CD14-positive monocyte (primary cell): Measurements from ENCODE around the gene CENPVL2. TPM values are rescaled to one million over a fixed set of nuclear protein-coding genes. Genes with fewer than 3 reads are reported as not detected.
"Not testable (repeated sequence)": the region's sequence is repeated elsewhere in the genome, so short reads cannot be mapped to it uniquely, and the experiment has no call there.

Experiments
- DNase-seq, 3 donors: peaks; one replicate each; pipeline ENCODE4 v3.0.0-alpha.2; 2011 to 2022
- H2AFZ ChIP-seq: 2 replicates; pipeline ENCODE4 v1.6.0; 2012; ENCODE audit warnings: mild to moderate bottlenecking, low read depth, low read length, inconsistent platforms; ENCODE audit not compliant: insufficient read depth, poor library complexity, severe bottlenecking
- H3K27ac ChIP-seq, 2 donors: 1 replicate in 1 of 2; 2 replicates in 1 of 2; pipeline ENCODE4 v1.5.1; 2012 to 2013; ENCODE audit warnings: low read length in 2 of 2, control low read depth in 1 of 2, inconsistent platforms in 1 of 2, low read depth in 1 of 2, mild to moderate bottlenecking in 1 of 2
- H3K27me3 ChIP-seq, 2 donors: one replicate each; pipeline versions ENCODE4 v1.6.0 to v1.6.1; 2011 to 2013; ENCODE audit warnings: low read length in 2 of 2; ENCODE audit not compliant: control insufficient read depth in 2 of 2, insufficient read depth in 2 of 2
- H3K36me3 ChIP-seq, 2 donors: replicated peaks in 1 of 2; 1 replicate in 1 of 2; 2 replicates in 1 of 2; pipeline versions ENCODE4 v1.5.1 to v1.6.1; 2012 to 2013; ENCODE audit warnings: low read length in 2 of 2, control low read depth in 1 of 2, inconsistent platforms in 1 of 2, mild to moderate bottlenecking in 1 of 2; ENCODE audit not compliant: insufficient read depth in 2 of 2, control insufficient read depth in 1 of 2
- H3K4me1 ChIP-seq, 2 donors: 1 replicate in 1 of 2; 2 replicates in 1 of 2; pipeline versions ENCODE4 v1.5.1 to v1.6.1; 2012 to 2013; ENCODE audit warnings: low read length in 2 of 2, control low read depth in 1 of 2, inconsistent platforms in 1 of 2, mild to moderate bottlenecking in 1 of 2, moderate library complexity in 1 of 2; ENCODE audit not compliant: insufficient read depth in 2 of 2, control insufficient read depth in 1 of 2
- H3K4me2 ChIP-seq: replicated peaks from 2 replicates; pipeline ENCODE3; 2012; ENCODE audit warnings: low read length, moderate library complexity, mild to moderate bottlenecking; ENCODE audit not compliant: poor library complexity, severe bottlenecking; ENCODE audit errors: extremely low read depth
- H3K4me3 ChIP-seq, 3 experiments: fragments of 200-600 bp in 1 of 3; sonication (generic) in 1 of 3; replicated peaks in 1 of 3; 1 replicate in 2 of 3; 2 replicates in 1 of 3; pipeline ENCODE4 v1.5.1; 2011 to 2013; ENCODE audit warnings: low read length in 3 of 3, mild to moderate bottlenecking in 3 of 3, control low read depth in 2 of 3, low read depth in 2 of 3, inconsistent platforms in 1 of 3, moderate library complexity in 1 of 3
- H3K79me2 ChIP-seq: 2 replicates; pipeline ENCODE4 v1.6.0; 2012; ENCODE audit warnings: mild to moderate bottlenecking, control low read depth, inconsistent platforms, low read length, moderate library complexity; ENCODE audit not compliant: insufficient read depth
- H3K9ac ChIP-seq: 2 replicates; pipeline ENCODE4 v1.6.0; 2017; ENCODE audit warnings: low read length, mild to moderate bottlenecking; ENCODE audit not compliant: insufficient read depth, poor library complexity, severe bottlenecking
- H3K9me3 ChIP-seq, 2 donors: replicated peaks in 1 of 2; 1 replicate in 1 of 2; 2 replicates in 1 of 2; pipeline versions ENCODE4 v1.5.1 to v1.6.1; 2012 to 2013; ENCODE audit warnings: low read length in 2 of 2, control low read depth in 1 of 2; ENCODE audit not compliant: control insufficient read depth in 1 of 2, insufficient read depth in 1 of 2
- H4K20me1 ChIP-seq: 2 replicates; pipeline ENCODE4 v1.6.0; 2012; ENCODE audit warnings: mild to moderate bottlenecking, low read length, control low read depth, moderate library complexity; ENCODE audit not compliant: insufficient read depth
- H3K27ac Mint-ChIP-seq, 7 donors: one replicate each; pipeline ENCODE4 v1.8.0; 2020; ENCODE audit warnings: mild to moderate bottlenecking in 7 of 7, mixed read lengths in 7 of 7, moderate library complexity in 6 of 7, inconsistent platforms in 2 of 7
- H3K27me3 Mint-ChIP-seq, 3 donors: one replicate each; pipeline ENCODE4 v1.8.0; 2021 to 2022; ENCODE audit warnings: low read depth in 3 of 3, mild to moderate bottlenecking in 3 of 3, mixed read lengths in 3 of 3, moderate library complexity in 3 of 3, inconsistent platforms in 1 of 3
- H3K36me3 Mint-ChIP-seq, 2 donors: one replicate each; pipeline ENCODE4 v1.8.0; 2020; ENCODE audit warnings: mixed read lengths in 2 of 2, inconsistent platforms in 1 of 2, mild to moderate bottlenecking in 1 of 2
- H3K4me1 Mint-ChIP-seq: one replicate; pipeline ENCODE4 v1.8.0; 2020; ENCODE audit warnings: mild to moderate bottlenecking, mixed read lengths
- H3K4me3 Mint-ChIP-seq, 2 donors: one replicate each; pipeline ENCODE4 v1.8.0; 2020; ENCODE audit warnings: mild to moderate bottlenecking in 2 of 2, mixed read lengths in 2 of 2, moderate library complexity in 1 of 2
- H3K9me3 Mint-ChIP-seq, 7 donors: one replicate each; pipeline ENCODE4 v1.8.0; 2020 to 2022; ENCODE audit warnings: mixed read lengths in 7 of 7, mild to moderate bottlenecking in 6 of 7, moderate library complexity in 6 of 7, inconsistent platforms in 2 of 7
- WGBS: methylation state at CpG from one replicate; pipeline ENCODE4 v1.1.5; 2013; ENCODE audit warnings: missing lambda C conversion rate; ENCODE audit not compliant: insufficient coverage; 5-methylcytosine and 5-hydroxymethylcytosine counted together
- intact Hi-C, 2 donors: fragments of 100-400 bp; cut with micrococcal nuclease; formaldehyde crosslinking; loops; one replicate each; pipeline versions ENCODE4 v1.15.0 to v1.15.1; 2023
- polyA plus RNA-seq, 3 donors: library from polyadenylated mRNA; depleted of rRNA in 1 of 3; unstranded in 2 of 3; stranded (reverse) in 1 of 3; fragments of 300-500 nt in 2 of 3; fragments of >200 nt in 1 of 3; fragmentation: Illumina TruSeq in 2 of 3; gene quantifications; 1 replicate in 2 of 3; 2 replicates in 1 of 3; pipeline ENCODE4 v1.2.3, GENCODE V29; 2012 to 2021
- TF ChIP-seq, protein P1 (sequence below): fragments of 200-600 bp; IDR thresholded peaks from one replicate; pipeline ENCODE4 v1.8.0; 2022; ENCODE audit warnings: antibody characterized with exemption, mild to moderate bottlenecking

Gene CENPVL2
- polyA plus RNA-seq, 3 donors = not detected

GRCh38 chrX:51641421-51642021 is 41.1 kb downstream of the CENPVL2 start:
- intact Hi-C loops = no loop called here
- Histone ChIP-seq H3K9me3 (no peaks in the 10 kb centered on the region), H3K4me2 (no peak overlapping the region), H3K9ac (no peak overlapping the region), H3K4me1 (no peaks in the 10 kb centered on the region), H3K36me3 (no peaks in the 10 kb centered on the region), H4K20me1 (no peaks in the 10 kb centered on the region), H2AFZ (no peak overlapping the region), H3K4me3 (no peak overlapping the region), H3K27me3 (no peaks in the 10 kb centered on the region), H3K79me2 (no peaks in the 10 kb centered on the region), H3K27ac (no peak overlapping the region)
- no peak for DNase-seq
- WGBS = no CpG with 5 or more reads among the region's 19 CpGs
- H3K27me3 Mint-ChIP-seq = peaks cover 6 to 14% (median 10%) of the 10 kb centered on the region in 3 donors
- no peaks in the 10 kb centered on the region for H3K36me3 Mint-ChIP-seq
- H3K4me1 Mint-ChIP-seq = no peaks in the 10 kb centered on the region
- no peak overlapping the region for H3K4me3 Mint-ChIP-seq
- TF ChIP-seq, protein P1, sequence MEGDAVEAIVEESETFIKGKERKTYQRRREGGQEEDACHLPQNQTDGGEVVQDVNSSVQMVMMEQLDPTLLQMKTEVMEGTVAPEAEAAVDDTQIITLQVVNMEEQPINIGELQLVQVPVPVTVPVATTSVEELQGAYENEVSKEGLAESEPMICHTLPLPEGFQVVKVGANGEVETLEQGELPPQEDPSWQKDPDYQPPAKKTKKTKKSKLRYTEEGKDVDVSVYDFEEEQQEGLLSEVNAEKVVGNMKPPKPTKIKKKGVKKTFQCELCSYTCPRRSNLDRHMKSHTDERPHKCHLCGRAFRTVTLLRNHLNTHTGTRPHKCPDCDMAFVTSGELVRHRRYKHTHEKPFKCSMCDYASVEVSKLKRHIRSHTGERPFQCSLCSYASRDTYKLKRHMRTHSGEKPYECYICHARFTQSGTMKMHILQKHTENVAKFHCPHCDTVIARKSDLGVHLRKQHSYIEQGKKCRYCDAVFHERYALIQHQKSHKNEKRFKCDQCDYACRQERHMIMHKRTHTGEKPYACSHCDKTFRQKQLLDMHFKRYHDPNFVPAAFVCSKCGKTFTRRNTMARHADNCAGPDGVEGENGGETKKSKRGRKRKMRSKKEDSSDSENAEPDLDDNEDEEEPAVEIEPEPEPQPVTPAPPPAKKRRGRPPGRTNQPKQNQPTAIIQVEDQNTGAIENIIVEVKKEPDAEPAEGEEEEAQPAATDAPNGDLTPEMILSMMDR = peak; percentile 13
- peaks cover 0 to 3% (median 0%) of the 10 kb centered on the region in 7 donors for H3K9me3 Mint-ChIP-seq
- no peak overlapping the region for H3K27ac Mint-ChIP-seq

DNA sequence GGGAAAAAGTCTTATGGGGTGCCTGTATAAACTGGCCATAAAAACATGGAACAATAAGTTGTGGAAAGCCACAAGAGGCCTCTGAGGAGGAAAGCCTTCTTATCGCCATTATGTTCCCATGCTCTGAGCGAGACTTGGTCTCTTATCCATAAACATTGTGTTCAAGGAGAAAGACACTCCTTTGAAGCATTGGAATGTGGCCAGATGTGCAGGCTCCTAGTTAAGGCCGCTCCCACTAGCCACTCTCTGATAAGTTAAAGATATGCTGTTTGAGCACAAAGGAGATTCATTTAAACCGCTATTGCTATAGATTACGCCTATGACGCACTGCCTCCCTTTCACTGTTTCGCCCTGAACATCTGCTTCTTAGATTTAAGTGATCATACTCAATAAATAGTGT is 46.1 kb downstream of the CENPVL2 start:
- H3K36me3 Mint-ChIP-seq, H3K27ac Mint-ChIP-seq, intact Hi-C loops, DNase-seq, H3K4me2 ChIP-seq, H4K20me1 ChIP-seq, H3K36me3 ChIP-seq, H2AFZ ChIP-seq, H3K4me3 ChIP-seq, H3K4me1 ChIP-seq, H3K27me3 ChIP-seq, H3K9me3 Mint-ChIP-seq, H3K4me3 Mint-ChIP-seq, H3K4me1 Mint-ChIP-seq, H3K9ac ChIP-seq, H3K9me3 ChIP-seq, H3K27ac ChIP-seq, H3K79me2 ChIP-seq: not testable (repeated sequence)
- no CpG with 5 or more reads among the region's 7 CpGs for WGBS
- H3K27me3 Mint-ChIP-seq = peaks cover 4 to 14% (median 9%) of the 10 kb centered on the region in 3 donors

Other genes starting within 250 kb of the CENPVL2 start
- under 1 TPM in 2 of 3 donors, not detected in 1; 0.07 to 0.09 TPM for gene NUDT11, start 186.2 kb downstream of the CENPVL2 start, polyA plus RNA-seq
- gene CENPVL3, start 63.9 kb downstream of the CENPVL2 start, polyA plus RNA-seq = not detected
- not detected for gene CENPVL1, start 27.7 kb upstream of the CENPVL2 start, polyA plus RNA-seq
- gene GSPT2, start 60.6 kb upstream of the CENPVL2 start, polyA plus RNA-seq = 1 to 10 TPM in 2 of 3 donors, under 1 TPM in 1; 0.40 to 1.6 (median 1.4) TPM
- gene MAGED1, start 210.8 kb upstream of the CENPVL2 start, polyA plus RNA-seq = 1 to 10 TPM; 3.2 to 7.3 (median 4.0) TPM